Measurements from ENCODE around the gene UBQLNL.

Gene UBQLNL

GRCh38 chr11:5548440-5548839 is 31.9 kb upstream of the UBQLNL start, which contains the start of gene OR52H1:
TSS of gene OR52H1 (minus strand) at chr11:5548540. CDS start at chr11:5545505, 3,035 bp downstream.
- H3K4me3 ChIP-seq (ENCODE audit: low read length): no peak within 1 kb of the TSS
- TF ChIP-seq, protein P1, sequence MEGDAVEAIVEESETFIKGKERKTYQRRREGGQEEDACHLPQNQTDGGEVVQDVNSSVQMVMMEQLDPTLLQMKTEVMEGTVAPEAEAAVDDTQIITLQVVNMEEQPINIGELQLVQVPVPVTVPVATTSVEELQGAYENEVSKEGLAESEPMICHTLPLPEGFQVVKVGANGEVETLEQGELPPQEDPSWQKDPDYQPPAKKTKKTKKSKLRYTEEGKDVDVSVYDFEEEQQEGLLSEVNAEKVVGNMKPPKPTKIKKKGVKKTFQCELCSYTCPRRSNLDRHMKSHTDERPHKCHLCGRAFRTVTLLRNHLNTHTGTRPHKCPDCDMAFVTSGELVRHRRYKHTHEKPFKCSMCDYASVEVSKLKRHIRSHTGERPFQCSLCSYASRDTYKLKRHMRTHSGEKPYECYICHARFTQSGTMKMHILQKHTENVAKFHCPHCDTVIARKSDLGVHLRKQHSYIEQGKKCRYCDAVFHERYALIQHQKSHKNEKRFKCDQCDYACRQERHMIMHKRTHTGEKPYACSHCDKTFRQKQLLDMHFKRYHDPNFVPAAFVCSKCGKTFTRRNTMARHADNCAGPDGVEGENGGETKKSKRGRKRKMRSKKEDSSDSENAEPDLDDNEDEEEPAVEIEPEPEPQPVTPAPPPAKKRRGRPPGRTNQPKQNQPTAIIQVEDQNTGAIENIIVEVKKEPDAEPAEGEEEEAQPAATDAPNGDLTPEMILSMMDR (conservative IDR thresholded peaks at IDR 0.05; ENCODE audit: low read length): no peak
- DNase-seq (ENCODE audit: low read depth): no peak

DNA sequence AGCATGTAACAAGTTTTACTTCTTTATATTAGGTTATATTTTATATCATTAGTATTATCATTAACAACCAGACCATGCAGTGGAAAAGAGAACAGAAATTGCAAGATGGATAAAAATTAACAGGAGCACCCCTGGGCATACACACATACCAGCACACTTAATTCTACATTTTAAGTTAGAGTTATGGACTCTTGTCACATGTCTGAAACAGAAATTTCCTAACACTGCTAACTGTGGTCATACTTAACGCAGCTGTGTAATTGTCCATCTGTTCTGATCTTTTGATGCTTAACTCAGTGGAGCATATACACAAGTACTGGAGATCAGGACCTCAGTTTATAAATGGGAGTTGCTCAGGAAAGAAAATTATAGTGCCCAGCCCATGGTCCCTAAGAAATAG is 31.5 kb upstream of the UBQLNL start:
- DNase-seq (ENCODE audit: low read depth): no peak
- TF ChIP-seq, protein P1 (conservative IDR thresholded peaks at IDR 0.05; ENCODE audit: low read length): no peak

GRCh38 chr11:5546457-5546856 is 30.0 kb upstream of the UBQLNL start:
- DNase-seq (ENCODE audit: low read depth): no peak
- TF ChIP-seq, protein P1 (conservative IDR thresholded peaks at IDR 0.05; ENCODE audit: low read length): no peak
- no peak overlapping the region for H3K4me3 ChIP-seq (ENCODE audit: low read length)

More for the DNA sequence above, 31.5 kb upstream of the UBQLNL start:
- no peak overlapping the region for H3K4me3 ChIP-seq (ENCODE audit: low read length)

GRCh38 chr11:5541427-5541826 is 24.9 kb upstream of the UBQLNL start:
- no peak for DNase-seq (ENCODE audit: low read depth)
- H3K4me3 ChIP-seq (ENCODE audit: low read length): no peak overlapping the region
- TF ChIP-seq, protein P1 (conservative IDR thresholded peaks at IDR 0.05; ENCODE audit: low read length): no peak

DNA sequence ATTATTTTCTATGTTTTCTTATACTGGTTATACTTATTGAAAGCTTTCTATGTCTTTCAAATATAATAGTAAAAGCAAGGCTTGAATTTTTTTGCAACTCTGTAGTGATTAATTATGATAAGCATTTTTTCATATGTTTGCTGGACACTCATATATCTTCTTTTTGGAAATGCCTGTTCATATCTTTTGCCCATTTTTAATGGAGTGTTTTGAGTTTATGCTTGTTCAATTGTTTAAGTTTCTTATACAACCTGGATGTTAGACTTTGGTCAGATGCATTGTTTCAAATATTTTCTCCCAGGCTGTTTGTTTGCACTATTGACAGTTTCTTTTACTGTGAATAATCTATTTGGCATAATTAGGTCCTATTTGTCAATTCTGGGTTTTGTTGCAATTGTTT is 20.0 kb upstream of the UBQLNL start:
- TF ChIP-seq, protein P1 (conservative IDR thresholded peaks at IDR 0.05; ENCODE audit: low read length): no peak
- no peak for DNase-seq (ENCODE audit: low read depth)
- H3K4me3 ChIP-seq (ENCODE audit: low read length): no peak overlapping the region

DNA sequence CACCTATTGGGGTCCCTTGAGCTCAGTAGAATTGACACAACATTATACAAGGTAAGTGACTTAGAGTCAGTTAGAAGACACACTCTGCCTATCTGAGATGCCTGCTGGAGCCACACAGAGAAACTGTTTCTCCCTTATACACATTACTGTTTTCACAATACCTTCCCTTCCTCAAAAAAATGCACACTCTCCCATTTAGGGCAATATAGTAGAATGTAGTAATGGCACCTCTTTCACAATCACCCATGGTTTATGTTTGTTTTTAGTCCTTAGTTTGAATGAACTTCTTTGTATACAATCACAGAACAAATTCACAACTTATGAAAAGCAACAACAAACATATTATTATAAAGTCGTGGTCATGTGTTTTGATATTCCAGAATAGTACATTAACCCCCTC is 17.5 kb upstream of the UBQLNL start:
- no peak overlapping the region for H3K4me3 ChIP-seq (ENCODE audit: low read length)
- TF ChIP-seq, protein P1 (conservative IDR thresholded peaks at IDR 0.05; ENCODE audit: low read length): no peak
- no peak for DNase-seq (ENCODE audit: low read depth)

DNA sequence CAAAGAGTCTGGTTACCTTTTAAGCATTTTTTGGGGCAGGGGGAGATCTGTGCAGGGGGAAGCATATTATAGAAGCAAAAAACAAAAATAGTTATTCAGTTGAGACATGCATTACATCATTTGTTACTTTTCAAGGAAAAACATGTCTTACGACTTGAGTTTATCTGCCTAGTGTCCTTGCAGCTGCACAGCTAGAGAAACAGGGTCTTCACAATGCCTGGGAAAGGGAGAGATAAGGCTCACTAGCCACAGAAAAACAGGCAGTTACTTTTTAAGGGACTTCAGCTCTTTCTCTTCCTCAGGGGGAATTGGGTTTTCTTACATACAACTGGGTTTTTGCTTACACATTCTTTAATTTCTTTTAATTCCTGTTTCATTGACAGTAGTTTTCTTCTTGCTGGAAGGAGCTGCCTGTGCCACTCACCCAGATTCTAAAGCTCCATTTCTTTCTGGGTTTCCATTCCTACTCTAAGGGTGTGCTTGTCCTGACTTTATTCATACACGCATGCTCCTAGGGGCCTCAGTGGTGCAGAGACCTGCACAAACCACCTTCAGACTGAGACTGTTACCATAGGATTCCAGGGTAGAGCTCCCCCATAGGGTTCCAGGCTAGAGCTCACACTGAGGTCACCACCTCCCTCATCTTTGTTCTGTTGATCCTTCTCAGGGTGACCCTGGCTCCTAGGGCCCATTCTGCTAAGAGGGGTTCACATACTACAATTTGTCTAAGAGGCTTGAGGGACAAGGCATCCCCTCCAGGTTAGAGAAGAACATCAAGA is 14.7 kb upstream of the UBQLNL start:
- TF ChIP-seq, protein P1 (conservative IDR thresholded peaks at IDR 0.05; ENCODE audit: low read length): no peak
- no peak overlapping the region for H3K4me3 ChIP-seq (ENCODE audit: low read length)
- no peak for DNase-seq (ENCODE audit: low read depth)
